Fibroblast of lung (primary cell): Measurements from ENCODE around the gene A2M.

ENCODE experiments used
- CTCF ChIP-seq, 2 donors: IDR thresholded peaks in 1 of 2; conservative IDR thresholded peaks in 1 of 2; 1 replicate in 1 of 2; 2 replicates in 1 of 2; pipeline ENCODE4 v1.5.1; 2011 to 2012; ENCODE audit warnings: low read length in 2 of 2, control low read depth in 1 of 2, inconsistent platforms in 1 of 2, low read depth in 1 of 2, mild to moderate bottlenecking in 1 of 2
- EZH2 ChIP-seq: IDR thresholded peaks from 2 replicates; pipeline ENCODE4 v1.5.1; 2012; ENCODE audit warnings: low read length, control low read depth, mild to moderate bottlenecking; ENCODE audit errors: missing control alignments

GRCh38 chr12:9133216-9133916 is 17.6 kb upstream of the A2M start:
- TF ChIP-seq CTCF (conservative IDR thresholded peaks at IDR 0.05 in 1 of 2, IDR thresholded peaks at IDR 0.05 in 1 of 2; ENCODE audit: low read depth in 1 of 2, low read length in 2 of 2) (no peak), EZH2 (no peak)
